Lower lobe of right lung (tissue), 2 donors: ENCODE data around the gene MICAL2. TPM values are rescaled to one million over a fixed set of nuclear protein-coding genes. Genes with fewer than 3 reads are reported as not detected.
A peak's percentile ranks its signal among the peaks of the same experiment; 100 is the strongest.

Source experiments
- ATAC-seq, 2 donors: fragments of 200-7000 bp; cut with Tn5 transposase; one replicate each; pipeline ENCODE4 v1.9.1; 2020 to 2022; ENCODE audit warnings: mild to moderate bottlenecking in 2 of 2, moderate library complexity in 2 of 2
- DNase-seq: peaks from one replicate; pipeline ENCODE4 v3.0.0-alpha.2; 2020
- H3K27ac ChIP-seq: fragments of 200-600 bp; one replicate; pipeline ENCODE4 v1.8.0; 2022
- H3K27me3 ChIP-seq: fragments of 200-600 bp; one replicate; pipeline ENCODE4 v1.8.0; 2022; ENCODE audit warnings: low read depth
- H3K36me3 ChIP-seq: fragments of 200-600 bp; one replicate; pipeline ENCODE4 v1.8.0; 2022; ENCODE audit warnings: mild to moderate bottlenecking
- H3K4me1 ChIP-seq: fragments of 200-600 bp; one replicate; pipeline ENCODE4 v1.8.0; 2022
- H3K4me3 ChIP-seq: fragments of 200-600 bp; one replicate; pipeline ENCODE4 v1.8.0; 2022; ENCODE audit warnings: mild to moderate bottlenecking
- H3K9me3 ChIP-seq: fragments of 200-600 bp; one replicate; pipeline ENCODE4 v1.8.0; 2022
- CTCF ChIP-seq: fragments of 200-600 bp; IDR thresholded peaks from one replicate; pipeline ENCODE4 v1.8.0; 2022; ENCODE audit warnings: antibody characterized with exemption, mild to moderate bottlenecking
- intact Hi-C: fragments of 100-400 bp; cut with DNase I; formaldehyde crosslinking; loops from one replicate; pipeline ENCODE4 v1.11.0; 2022
- total RNA-seq: library from RNA; stranded (reverse); fragmentation: NEBNext Ultra II Directional; extraction: Animal tissue kit (Norgen Biotek cat#: 25700); gene quantifications from one replicate; pipeline ENCODE4 v1.2.1, GENCODE V29; 2021
- donor health status: DM: no; HTN: yes; CAD: no; lungs with severe emphysema.

MICAL2 gene
- total RNA-seq, 1 donor from 2014 or later = 127 TPM

GRCh38 chr11:12185106-12185690, 74.8 kb downstream of the MICAL2 start:
- Histone ChIP-seq H3K36me3 (no peaks in the 10 kb centered on the region), H3K27ac (no peak overlapping the region), H3K4me1 (peaks cover 40% of the 10 kb centered on the region), H3K4me3 (no peak overlapping the region), H3K9me3 (no peaks in the 10 kb centered on the region), H3K27me3 (no peaks in the 10 kb centered on the region)
- DNase-seq = no peak
- no peak for ATAC-seq
- intact Hi-C loops = no loop called here
- no peak for TF ChIP-seq CTCF

GRCh38 chr11:12185914-12186313, 75.5 kb downstream of the MICAL2 start:
- DNase-seq (peak; percentile 75), ATAC-seq (peak; percentile 85 to 87)
- Histone ChIP-seq H3K4me1 (peaks cover 40% of the 10 kb centered on the region), H3K36me3 (no peaks in the 10 kb centered on the region), H3K9me3 (no peaks in the 10 kb centered on the region), H3K27me3 (no peaks in the 10 kb centered on the region), H3K27ac (peak overlapping the region; percentile 61), H3K4me3 (no peak overlapping the region)
- peak; percentile 7 for TF ChIP-seq CTCF
- intact Hi-C loops = no loop called here

DNA sequence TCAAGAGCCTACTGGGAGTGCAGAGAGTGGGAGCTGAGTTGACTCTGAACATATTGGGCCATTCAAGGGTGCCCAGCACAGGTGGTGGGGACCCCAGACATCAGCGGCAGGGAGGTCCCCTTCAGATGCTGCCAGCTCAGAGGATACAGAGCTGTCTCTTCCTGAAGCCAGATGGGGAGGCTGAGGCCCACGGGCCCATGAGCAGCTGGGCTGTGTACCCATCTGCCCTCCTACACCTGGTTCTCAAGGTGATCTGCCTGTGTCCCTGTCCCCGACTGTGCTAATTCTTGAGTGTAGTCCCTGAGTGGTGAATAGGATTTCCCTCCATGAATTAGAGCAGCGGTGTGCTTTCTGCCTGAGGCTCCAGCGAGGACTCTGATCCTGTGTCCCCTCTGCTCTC, 76.3 kb downstream of the MICAL2 start:
- Histone ChIP-seq H3K4me3 (no peak overlapping the region), H3K36me3 (no peaks in the 10 kb centered on the region), H3K9me3 (no peaks in the 10 kb centered on the region), H3K27ac (peak overlapping the region; percentile 61), H3K4me1 (peaks cover 40% of the 10 kb centered on the region), H3K27me3 (no peaks in the 10 kb centered on the region)
- ATAC-seq = no peak
- intact Hi-C loops = no loop called here
- no peak for TF ChIP-seq CTCF
- no peak for DNase-seq

GRCh38 chr11:12187399-12187798, 77.0 kb downstream of the MICAL2 start:
- no peak for TF ChIP-seq CTCF
- Histone ChIP-seq H3K4me3 (no peak overlapping the region), H3K36me3 (no peaks in the 10 kb centered on the region), H3K27ac (peak overlapping the region; percentile 39), H3K9me3 (no peaks in the 10 kb centered on the region), H3K27me3 (no peaks in the 10 kb centered on the region), H3K4me1 (peaks cover 35% of the 10 kb centered on the region)
- DNase-seq (no peak), ATAC-seq (no peak)
- intact Hi-C loops = no loop called here

- ATAC-seq = no peak
- Histone ChIP-seq H3K9me3 (no peaks in the 10 kb centered on the region), H3K36me3 (no peaks in the 10 kb centered on the region), H3K27me3 (no peaks in the 10 kb centered on the region), H3K27ac (no peak overlapping the region), H3K4me3 (no peak overlapping the region), H3K4me1 (peaks cover 22% of the 10 kb centered on the region)
- no peak for TF ChIP-seq CTCF
- intact Hi-C loops = no loop called here
- DNase-seq = no peak
Observed at GRCh38 chr11:12188548-12189317, 78.3 kb downstream of the MICAL2 start.
